Pancreas (tissue), 10 donors: Measurements from ENCODE around the gene SP8. TPM values are rescaled to one million over a fixed set of nuclear protein-coding genes. Genes with fewer than 3 reads are reported as not detected.

ENCODE experiments used
- ATAC-seq, 4 donors: fragments of 200-7000 bp; cut with Tn5 transposase; one replicate each; pipeline versions ENCODE4 v1.8.0 to v1.9.1; 2020; ENCODE audit warnings: mild to moderate bottlenecking in 4 of 4, moderate library complexity in 4 of 4
- DNase-seq, 6 donors: peaks; one replicate each; pipeline ENCODE4 v3.0.0-alpha.2; 2020
- FAIRE-seq: peaks from 2 replicates; lab custom pipeline; 2012; peaks lifted over from hg19 to GRCh38; lab: Jason Lieb, UNC
- H3K27ac ChIP-seq, 4 donors: fragments of 200-600 bp; sonication (generic); 1 replicate in 3 of 4; 2 replicates in 1 of 4; pipeline versions ENCODE4 v1.5.0 to v1.8.0; 2020
- H3K27me3 ChIP-seq, 4 donors: fragments of 200-600 bp; one replicate each; pipeline ENCODE4 v1.8.0; 2021
- H3K36me3 ChIP-seq, 3 donors: fragments of 200-600 bp; sonication (generic) in 1 of 3; one replicate each; pipeline versions ENCODE4 v1.5.0 to v1.8.0; 2020 to 2021
- H3K4me1 ChIP-seq, 3 donors: fragments of 200-600 bp; one replicate each; pipeline ENCODE4 v1.8.0; 2021
- H3K4me3 ChIP-seq, 4 donors: fragments of 200-600 bp; sonication (generic) in 2 of 4; one replicate each; pipeline versions ENCODE4 v1.5.0 to v1.8.0; 2020 to 2021
- H3K9me3 ChIP-seq, 4 donors: fragments of 200-600 bp; one replicate each; pipeline ENCODE4 v1.8.0; 2021
- WGBS, 2 donors: extraction: QIAGEN DNeasy Blood & Tissue Kit; methylation state at CpG; one replicate each; pipeline ENCODE4 v1.1.7; 2013; 5-methylcytosine and 5-hydroxymethylcytosine counted together
- intact Hi-C, 3 donors: fragments of 100-400 bp; cut with DNase I; formaldehyde crosslinking; loops; one replicate each; pipeline versions ENCODE4 v1.11.1 to v1.14.2; 2022
- polyA plus RNA-seq, 2 donors: library from polyadenylated mRNA; stranded (reverse); fragments of 200-250 nt; gene quantifications; one replicate each; pipeline ENCODE4 v1.2.3, GENCODE V29; 2013
- total RNA-seq, 6 donors: library from RNA; stranded (reverse); fragmentation: NEBNext Ultra II Directional in 4 of 6; extraction: Animal tissue kit (Norgen Biotek cat#: 25700) in 4 of 6; gene quantifications; one replicate each; pipeline versions ENCODE4 v1.2.1 to v1.2.4, GENCODE V29; 2021 to 2023
- TF ChIP-seq, protein P1 (sequence below), 4 donors: fragments of 200-600 bp; sonication (generic) in 3 of 4; IDR thresholded peaks; one replicate each; pipeline versions ENCODE4 v1.5.0 to v1.8.0; 2021; ENCODE audit warnings: antibody characterized with exemption in 4 of 4
- donor health status: healthy with polysubstance abuse.
- donor health status: DM: no; HTN: no; CAD: no; lungs with moderate emphysema.
- donor health status: DM: no; HTN: no; CAD: no.
- donor health status: control.
- donor health status: control.
- donor health status: Bipolar disorder and iron deficiency.
- donor health status: DM: yes; HTN: yes; CAD: no.
- donor health status: DM: no; HTN: no; CAD: no.
- donor health status: DM: no; HTN: no; CAD: no.
- donor health status: DM: yes; HTN: yes; CAD: no.

Gene SP8
- total and polyA plus RNA-seq, 8 donors, result not detected

- H3K9me3 ChIP-seq, result no peaks in the 10 kb centered on the region
- H3K27me3 ChIP-seq, result no peaks in the 10 kb centered on the region
- ATAC-seq, result no peak
- 64 to 77% methylated on average over 4 of the region's 4 CpGs for WGBS, 2 donors
- no peak for FAIRE-seq
- no peaks in the 10 kb centered on the region for H3K36me3 ChIP-seq
- no peak overlapping the region for H3K27ac ChIP-seq
- intact Hi-C loops, result no loop called here
- H3K4me3 ChIP-seq, result no peak overlapping the region
- TF ChIP-seq, protein P1, sequence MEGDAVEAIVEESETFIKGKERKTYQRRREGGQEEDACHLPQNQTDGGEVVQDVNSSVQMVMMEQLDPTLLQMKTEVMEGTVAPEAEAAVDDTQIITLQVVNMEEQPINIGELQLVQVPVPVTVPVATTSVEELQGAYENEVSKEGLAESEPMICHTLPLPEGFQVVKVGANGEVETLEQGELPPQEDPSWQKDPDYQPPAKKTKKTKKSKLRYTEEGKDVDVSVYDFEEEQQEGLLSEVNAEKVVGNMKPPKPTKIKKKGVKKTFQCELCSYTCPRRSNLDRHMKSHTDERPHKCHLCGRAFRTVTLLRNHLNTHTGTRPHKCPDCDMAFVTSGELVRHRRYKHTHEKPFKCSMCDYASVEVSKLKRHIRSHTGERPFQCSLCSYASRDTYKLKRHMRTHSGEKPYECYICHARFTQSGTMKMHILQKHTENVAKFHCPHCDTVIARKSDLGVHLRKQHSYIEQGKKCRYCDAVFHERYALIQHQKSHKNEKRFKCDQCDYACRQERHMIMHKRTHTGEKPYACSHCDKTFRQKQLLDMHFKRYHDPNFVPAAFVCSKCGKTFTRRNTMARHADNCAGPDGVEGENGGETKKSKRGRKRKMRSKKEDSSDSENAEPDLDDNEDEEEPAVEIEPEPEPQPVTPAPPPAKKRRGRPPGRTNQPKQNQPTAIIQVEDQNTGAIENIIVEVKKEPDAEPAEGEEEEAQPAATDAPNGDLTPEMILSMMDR (IDR thresholded peaks at IDR 0.05), result no peak
- no peaks in the 10 kb centered on the region for H3K4me1 ChIP-seq
- DNase-seq, result no peak
Observed at GRCh38 chr7:20735346-20736065, 51.2 kb downstream of the SP8 start.

Other genes starting within 250 kb of the SP8 start
- under 1 TPM in 2 of 6 donors, not detected in 4; 0.06 to 0.23 TPM for gene ABCB5, start 171.2 kb downstream of the SP8 start, total RNA-seq
- under 1 TPM in 1 of 2 donors, not detected in 1; 0.26 TPM for gene ABCB5, start 171.2 kb downstream of the SP8 start, polyA plus RNA-seq